Measurements from ENCODE around the gene SYNDIG1.

SYNDIG1 gene

DNA sequence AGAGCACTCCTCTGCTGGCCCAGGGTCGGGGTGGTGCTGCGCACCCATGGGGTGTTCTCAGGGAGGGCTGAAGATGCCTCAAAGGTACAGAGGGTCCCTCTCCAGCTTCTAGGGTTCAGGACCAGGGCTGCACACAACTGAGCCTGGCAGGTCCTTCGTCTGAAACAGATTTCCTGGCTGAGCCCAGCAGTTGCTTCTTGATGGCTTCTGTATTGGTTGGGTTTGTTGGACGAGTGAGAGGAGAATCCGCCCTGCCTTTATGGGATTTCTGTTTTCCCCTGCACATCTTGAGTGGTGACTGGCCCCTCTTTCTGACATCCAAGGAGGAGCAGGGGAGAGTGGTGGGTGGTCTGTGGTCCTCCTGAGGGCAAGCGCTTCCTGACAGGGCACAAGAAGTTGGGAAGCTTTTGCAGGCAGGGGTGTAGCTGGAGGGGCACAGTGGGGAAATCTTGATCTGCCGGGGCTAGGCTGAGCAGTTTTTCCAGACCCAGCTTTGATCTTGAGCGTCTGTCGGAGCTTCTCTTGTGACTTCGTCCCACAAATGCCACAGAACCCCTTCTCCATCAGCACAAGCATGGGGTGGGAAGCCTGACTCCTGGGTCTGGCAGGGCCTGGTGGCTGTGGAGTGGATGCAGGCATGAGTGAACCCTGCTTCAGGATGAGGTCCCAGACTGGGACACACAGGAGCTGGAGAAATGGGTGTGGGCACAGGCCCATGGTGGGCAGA, 116.5 kb downstream of the SYNDIG1 start:
- DNase-seq (ENCODE audit: low read depth), result no peak

DNA sequence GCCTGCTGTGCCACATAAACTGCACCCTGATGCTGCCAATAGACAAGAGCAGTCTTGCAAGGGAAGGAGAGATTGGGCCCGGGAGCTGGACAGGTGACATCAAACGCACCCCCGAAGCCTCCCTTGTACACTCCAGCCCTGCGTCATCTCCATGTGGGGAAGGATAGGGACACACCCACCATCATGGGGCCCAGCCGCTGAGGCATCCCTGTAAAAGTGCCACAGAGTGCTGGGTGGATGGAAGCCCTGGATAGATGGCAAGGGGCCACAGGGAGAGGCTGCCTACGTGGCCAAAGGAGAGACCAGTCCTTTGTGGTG, 117.1 kb downstream of the SYNDIG1 start:
- DNase-seq (ENCODE audit: low read depth), result no peak

DNA sequence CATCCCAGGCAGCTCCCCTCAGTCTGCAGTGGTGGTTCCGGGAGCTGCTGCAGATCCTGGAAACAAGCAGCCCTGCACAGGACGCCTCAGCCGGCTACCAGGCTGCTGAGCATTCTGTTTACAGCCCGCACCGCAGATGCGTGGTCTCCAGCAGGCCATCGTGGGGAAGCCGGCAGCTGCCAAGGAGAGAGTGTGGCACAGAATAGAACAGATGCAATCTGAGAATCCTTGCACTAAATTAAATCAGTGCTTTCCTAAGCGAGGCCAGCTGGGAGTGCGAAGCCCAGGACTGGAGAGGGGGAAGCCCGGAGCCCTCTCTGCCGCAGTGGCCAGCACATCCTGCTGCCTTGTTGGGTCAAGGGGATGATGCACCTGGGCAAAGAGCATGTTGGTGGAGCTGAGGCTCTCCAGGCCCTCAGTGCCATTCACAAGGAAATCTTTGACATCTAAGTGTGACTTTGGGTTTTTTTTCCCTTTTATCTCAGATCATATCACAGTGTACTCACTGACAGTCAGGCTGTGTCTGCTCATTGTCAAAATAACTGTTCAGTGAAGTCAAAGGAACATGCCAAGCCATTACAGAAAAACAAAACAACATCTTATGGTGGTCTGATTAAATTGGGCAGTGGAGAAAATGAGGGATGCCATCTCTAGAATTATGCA, 118.1 kb downstream of the SYNDIG1 start:
- no peak for DNase-seq (ENCODE audit: low read depth)

DNA sequence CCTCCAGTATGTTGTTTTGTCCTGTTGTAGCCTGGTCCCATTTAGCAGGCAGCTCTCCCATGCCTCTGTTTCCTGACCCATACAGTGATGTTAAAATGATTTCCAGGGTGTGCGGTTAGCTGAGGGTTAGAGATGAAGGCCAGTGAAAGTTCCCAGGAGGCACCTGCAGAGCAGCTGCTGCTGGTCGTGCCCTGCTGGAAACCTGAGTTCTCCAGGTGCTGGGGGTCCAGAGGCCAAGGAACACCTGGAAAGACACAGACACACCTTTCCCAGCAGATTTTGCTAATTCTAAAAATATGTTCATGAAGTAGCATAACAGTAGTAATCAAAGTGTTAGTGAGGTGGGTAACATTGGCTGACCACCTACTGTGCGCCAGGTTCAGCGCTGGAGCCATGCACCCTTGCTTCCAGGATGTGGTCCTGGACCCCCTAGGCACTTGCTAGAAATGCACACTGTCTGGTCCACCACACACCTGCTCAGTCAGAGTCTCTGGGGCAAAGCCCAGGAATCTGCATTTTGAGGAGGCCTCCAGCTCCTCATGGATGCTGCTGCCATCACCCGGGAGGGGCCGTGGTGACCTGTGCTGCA, 118.7 kb downstream of the SYNDIG1 start:
- DNase-seq (ENCODE audit: low read depth), result no peak

DNA sequence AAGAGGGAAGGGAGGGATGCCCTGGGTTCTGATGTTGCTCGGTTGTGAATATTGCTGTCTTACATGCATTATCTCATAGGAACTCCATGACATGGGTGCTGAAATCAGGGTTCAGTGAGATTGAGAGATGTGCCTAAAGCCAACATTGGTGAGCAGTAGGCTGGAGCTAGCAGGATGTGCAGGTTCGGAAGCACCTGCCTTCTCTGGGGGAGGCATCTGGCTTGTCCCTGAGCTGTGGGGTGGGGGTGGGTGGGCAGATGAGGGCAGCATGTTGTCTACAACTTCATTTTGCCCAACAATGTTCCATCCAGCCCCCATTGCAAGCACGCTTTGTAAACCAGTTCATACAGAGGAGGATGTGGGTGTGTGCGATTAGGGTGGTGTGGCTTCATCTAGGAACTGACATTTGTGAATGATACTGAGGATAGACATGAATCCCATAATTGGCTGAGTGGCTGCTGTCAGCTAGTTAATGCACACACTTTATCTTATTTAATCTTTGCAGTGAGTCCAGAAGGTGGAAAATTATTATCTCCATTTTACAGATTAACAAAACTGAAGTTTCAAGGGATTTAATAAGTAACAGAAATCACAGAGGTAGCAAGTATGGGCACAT, 119.4 kb downstream of the SYNDIG1 start:
- DNase-seq (ENCODE audit: low read depth), result no peak

DNA sequence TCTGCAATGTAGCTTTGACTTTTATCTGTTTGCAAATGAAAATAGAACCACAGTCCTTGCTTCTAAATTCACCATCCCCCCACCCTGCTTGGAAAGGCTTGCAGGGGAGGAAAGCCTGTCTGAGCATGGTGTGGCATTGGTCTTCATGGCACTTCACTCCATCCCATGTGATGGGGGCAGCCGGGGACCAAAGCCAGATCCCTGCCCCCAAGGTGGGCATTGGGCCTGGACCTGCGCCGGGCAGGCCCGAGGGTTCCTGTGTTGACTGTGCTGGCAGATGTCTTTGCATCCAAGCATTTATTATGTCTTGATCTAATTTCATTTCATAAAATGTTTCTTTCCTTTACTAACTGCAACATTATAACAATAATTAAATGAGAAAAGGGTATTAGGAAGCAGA, 120.0 kb downstream of the SYNDIG1 start:
- DNase-seq (ENCODE audit: low read depth), result no peak

DNA sequence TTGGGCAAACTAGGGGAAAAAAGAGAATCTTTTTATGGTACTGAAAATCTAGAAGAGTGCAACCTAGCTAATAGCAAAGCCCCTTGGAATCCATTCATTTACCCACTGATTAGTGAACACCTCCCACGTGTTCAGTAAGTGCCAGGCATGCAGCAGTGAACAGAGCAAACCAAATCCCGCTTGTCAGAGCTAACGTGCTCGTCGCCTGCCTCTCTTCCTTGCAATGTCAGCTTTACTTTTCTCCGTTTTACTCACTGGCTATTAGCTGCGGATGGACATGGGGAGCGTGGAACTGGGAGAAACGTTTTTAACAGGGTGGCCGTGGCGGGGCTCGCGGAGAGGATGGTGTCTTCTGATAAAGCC, 120.4 kb downstream of the SYNDIG1 start:
- no peak for DNase-seq (ENCODE audit: low read depth)

DNA sequence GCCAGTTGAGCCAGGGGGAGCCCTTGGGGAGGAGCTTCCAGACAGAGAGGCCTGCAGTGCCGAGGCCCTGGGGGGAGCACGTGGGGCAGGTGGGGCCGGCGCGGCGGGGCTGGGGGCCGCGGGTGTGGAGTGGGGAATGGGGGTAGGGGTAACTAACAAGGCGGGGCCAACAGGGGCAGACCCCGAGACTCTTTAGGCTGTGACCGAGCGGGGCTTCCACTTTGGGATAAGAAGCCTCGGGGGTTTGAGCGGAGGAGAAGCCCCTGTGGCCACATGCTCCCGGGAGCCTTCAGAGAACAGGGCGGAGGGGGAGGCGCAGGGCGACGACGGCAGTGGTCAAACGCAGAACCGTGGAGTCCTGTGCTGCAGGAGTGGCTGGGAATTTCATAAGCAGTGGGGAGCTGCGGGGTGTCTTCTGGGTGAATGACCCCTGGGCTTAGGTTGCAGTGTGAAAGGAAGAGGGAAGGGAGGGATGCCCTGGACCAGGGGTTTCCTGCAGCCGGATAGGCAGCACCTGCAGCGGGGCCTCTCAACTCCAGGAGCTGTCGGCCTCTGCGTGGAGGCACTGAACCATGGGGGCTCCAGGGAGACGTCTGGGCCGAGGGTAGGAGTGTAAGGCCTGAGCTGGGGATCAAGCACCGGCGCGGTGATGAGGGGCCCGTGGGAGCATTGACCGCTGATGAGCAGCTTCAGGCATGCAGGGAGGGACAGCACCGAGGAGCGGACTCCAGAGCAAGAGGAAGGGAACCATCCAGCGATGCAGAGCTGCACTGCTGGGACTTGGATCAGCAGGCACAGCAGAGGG, 121.0 kb downstream of the SYNDIG1 start:
- no peak for DNase-seq (ENCODE audit: low read depth)

DNA sequence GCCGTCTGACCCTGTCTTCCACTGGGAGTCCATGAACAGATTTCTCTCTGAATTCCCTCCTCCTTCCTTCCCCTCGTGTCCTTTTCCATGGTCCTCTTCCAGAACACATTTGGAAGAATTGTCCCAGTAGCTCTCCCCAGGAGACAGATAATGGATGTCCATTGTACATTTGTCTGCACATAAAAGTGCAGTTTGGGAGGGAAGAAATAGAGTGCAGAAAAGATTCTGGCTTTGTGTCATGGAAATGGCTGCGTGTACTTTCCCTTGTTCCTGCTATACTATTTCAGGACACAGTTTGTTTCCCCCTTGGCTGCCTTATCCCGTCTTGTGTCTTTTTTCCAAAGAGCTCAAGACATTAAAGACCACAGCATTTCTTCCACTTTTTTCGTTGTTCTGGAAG, 127.6 kb downstream of the SYNDIG1 start:
- DNase-seq (ENCODE audit: low read depth), result no peak

DNA sequence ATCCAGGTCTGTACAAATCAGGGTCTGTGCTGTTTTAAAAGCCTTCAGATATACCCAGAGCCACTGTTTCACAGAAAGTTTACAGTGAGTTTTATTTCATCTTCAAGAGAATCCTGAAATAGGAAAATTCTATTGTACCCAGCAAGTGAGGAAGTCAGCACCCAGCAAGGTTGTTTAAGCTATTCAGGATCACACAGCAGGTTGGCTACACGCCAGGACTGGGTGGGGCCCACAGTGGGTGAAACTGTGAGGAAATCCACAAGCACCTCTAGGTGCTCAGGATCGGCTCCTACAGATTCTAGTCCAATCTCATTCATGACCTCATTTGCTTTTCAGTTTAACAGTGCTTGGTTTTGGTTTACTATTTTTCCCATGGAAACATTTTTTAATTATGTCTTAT, 128.9 kb downstream of the SYNDIG1 start:
- no peak for DNase-seq (ENCODE audit: low read depth)

DNA sequence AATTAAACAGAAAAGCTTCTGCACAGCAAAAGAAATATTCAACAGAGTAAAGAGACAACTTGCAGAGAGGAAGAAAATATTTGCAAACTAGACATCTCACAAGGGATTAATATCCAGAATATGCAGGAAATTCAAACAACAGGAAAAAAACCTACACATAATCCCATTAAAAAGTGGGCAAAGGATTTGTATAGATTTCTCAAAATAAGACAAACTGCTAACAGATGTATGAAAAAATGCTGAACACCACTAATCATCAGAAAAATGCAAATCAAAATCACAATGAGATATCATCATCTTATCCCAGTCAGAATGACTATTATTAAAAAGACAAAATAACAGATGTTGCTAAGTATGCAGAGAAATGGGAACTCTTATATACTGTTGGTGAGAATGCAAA, 129.6 kb downstream of the SYNDIG1 start:
- no peak for DNase-seq (ENCODE audit: low read depth)

DNA sequence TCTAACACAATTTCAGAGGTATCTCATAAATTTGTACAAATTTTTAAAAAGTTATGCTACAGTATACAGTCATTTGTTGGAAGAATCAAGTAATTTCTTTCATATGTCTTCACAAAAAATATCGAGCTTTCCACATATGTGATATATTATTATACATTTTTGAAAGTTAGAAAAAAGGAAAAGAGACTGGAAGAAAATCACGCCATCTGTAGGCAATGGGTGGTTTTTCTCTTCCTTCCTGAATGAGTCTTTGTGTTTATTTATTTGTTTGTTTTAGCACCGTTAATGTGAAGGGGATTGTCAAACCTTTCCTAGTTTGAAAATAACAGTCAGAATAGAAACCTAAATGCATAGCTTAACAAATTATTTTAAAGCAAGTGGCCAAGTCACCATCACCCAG, 130.6 kb downstream of the SYNDIG1 start:
- DNase-seq (ENCODE audit: low read depth), result no peak

DNA sequence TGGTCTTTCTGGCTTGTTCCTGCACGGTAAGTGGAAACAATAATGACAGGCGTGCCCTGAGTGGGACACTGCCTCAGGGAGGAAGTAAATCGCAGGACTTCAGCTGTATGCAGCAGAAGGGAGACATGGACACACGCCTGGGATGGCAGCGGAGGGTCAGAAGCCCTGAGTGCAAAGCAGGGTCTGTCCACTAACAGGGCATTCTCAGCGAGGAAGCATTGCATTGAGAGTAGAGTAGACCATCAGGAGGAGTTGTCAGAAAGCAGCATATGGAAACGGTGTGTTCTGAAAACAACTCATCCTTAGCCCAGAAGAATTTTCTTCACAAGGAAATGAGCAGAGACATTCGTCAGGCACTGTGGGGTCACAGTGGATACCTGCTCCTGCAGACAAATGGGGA, 134.0 kb downstream of the SYNDIG1 start:
- DNase-seq (ENCODE audit: low read depth), result no peak

DNA sequence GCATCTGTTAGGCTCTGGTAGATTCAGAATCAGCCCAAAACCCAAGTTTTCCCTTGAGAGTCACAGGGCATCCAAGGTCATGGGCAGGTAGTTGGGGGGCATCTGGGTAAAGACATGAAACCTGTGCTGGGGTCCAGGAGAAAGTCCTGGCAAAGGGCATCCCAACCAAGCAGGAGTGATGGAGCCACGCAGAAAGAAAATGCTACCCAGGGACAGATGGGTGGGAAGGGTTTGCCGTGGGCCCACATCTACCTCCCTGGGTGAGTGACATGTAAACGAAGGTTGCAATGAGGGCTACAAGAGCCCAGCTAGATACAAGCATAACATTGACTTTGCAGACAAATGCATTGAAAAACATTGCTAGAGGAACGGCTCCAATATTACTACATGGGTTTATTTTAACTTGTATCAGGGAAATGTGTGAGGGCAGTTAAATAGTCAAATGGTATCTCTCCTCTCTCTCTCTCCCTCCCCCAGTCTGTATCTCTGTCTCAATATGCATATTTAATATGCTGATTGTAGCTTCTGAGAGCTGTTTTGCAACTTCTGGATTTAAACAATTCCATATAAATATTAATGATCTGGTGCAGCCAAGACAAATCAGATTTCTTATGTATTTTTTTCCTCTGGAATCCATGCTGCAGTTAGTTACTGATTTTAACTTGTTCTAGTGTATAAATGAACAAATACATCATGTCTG, 135.7 kb downstream of the SYNDIG1 start:
- DNase-seq (ENCODE audit: low read depth), result no peak

DNA sequence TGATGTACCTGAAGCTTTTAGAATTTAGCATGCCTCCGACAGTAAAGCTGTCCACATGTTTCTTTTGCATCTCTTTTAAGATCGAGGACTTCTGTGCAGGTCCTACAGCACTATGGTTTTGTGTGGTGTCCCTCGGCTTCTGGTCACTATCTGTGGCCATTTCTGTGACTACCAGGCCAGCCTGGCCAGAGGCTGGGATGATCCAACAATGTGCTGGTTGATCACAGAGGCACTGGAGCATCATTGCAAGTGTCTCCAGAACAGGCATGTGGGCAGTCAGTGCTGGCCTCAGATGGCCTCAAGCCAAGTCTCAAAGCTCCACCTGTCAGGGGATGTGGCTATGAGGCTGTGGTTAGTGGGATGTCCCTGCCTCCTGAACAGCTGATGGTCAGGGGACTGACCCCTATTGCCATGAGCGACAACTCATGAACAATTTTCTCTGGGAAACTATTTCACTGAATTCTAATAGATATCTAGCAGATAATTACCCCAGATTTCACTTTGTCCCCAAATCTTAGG, 136.6 kb downstream of the SYNDIG1 start:
- DNase-seq (ENCODE audit: low read depth), result no peak

DNA sequence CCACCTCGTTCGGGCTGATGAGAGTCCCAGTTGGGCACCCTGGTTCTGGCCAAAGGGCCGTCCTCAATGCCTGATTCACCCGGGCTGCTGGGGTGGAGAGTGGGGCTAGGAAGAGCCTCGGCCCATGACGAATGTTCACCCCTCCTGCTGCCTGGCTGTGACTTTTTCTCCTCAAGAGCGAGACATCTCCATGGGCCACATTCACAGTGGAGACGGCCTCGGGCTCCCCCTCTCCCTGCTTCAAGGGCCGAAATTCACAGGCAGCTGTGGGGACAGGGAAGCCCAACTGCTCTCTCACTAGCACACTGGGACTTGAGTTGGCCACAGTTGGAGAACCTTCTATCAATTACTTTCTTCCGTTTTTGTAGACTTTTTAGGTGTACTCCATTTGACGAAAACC, 138.0 kb downstream of the SYNDIG1 start:
- no peak for DNase-seq (ENCODE audit: low read depth)

DNA sequence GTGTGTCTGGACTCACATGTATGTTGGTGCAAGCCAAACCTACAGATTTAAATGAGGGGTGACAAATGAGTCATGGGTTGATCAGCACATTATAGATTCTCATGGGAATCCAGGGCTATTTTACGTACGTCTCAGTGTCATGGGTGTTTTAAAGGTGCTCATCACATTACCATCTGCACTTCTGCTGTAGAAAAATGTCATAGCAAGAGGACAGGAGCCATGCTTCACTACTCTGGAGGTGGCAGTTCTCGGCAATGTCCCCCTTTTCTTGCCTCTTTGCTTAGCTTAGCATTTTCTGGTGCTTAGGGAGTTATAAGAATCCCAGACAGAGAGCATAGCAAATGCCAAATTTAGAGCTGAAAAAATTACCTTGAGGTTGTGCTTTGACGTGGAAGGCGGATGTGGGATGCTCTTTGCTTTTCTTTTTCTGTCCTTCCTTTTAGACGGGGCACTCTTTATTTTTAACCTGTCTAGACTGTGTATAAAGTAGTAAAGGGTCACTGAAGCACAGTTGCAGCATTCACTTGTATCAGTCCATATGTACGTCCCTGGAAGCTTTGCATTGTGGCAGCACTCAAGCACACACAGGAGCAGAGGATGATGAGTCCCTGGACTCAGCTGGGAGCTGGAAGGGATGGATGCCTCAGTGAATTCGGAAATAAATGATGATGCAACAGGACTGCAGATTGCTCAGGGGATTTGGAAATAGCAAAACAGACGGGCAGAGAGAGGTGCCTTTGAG, 139.7 kb downstream of the SYNDIG1 start:
- no peak for DNase-seq (ENCODE audit: low read depth)

DNA sequence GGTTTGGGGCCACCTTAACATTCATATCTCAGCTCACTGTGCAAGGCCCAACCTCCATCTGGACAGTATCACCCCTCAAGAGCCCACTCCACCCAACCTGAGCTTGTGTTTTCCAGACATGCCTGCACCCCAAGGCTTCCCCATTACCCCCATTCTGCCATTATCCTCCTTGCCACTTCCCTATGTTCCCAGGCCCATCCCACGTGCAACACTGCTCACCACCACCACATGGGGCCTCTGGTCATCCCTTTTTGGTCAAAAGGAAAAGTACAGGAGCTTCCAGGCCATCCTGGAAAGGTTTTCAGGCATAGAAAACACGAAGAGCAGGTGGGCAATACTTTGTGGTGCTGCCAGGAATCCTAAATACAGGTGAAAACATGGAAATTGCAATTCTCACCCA, 140.3 kb downstream of the SYNDIG1 start:
- no peak for DNase-seq (ENCODE audit: low read depth)

DNA sequence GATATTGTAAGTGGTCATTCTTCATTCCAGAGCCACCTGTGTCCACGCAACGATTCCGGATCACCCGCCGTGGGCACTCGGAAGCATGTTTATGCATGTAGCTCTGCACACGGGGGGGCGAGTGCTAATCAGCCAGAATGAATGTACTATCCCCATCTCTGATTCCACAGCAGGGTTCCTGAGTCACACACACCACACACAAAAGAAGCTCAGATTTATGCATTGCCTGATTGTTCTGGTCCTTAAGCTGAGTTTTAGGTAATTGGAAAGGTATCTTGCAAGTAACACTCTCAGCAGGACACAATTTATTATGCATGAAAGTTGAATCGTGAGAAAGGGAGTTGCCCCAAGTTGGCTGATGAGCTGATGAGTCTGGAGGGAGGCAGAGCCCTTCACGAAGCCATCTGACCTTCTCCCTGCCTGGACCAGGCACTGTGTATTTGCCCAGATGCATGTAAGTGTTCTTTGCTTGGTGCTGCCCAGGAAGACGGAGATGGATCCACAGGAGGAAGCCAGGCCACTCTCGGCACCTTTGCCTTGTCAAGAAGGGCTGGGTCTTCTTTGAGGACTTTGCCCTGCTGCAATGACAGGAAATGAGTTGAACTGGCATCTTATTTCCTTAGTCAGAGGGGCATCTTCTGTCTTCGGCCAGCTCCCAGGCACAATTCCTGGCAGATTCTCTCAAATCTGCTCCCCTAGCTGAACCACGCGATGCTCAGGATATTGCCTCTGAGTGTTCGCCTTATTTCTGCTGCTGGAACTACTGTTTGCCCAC, 141.1 kb downstream of the SYNDIG1 start:
- DNase-seq (ENCODE audit: low read depth), result no peak
